Trophoblast cell (in vitro differentiated cells and primary cell): ENCODE data around the gene BLVRB.
A peak's percentile ranks its signal among the peaks of the same experiment; 100 is the strongest.

Experiments
- DNase-seq, 2 donors: peaks; one replicate each; pipeline ENCODE4 v3.0.0-alpha.2; 2016
- H2AFZ ChIP-seq: 2 replicates; pipeline ENCODE4 v1.6.1; 2013; ENCODE audit warnings: low read length, moderate library complexity, mild to moderate bottlenecking; ENCODE audit not compliant: insufficient read depth, poor library complexity
- H2AK5ac ChIP-seq: 2 replicates; pipeline ENCODE4 v1.6.1; 2013; ENCODE audit warnings: mild to moderate bottlenecking, low read length
- H2BK120ac ChIP-seq: 2 replicates; pipeline ENCODE4 v1.6.1; 2013; ENCODE audit warnings: low read length, mild to moderate bottlenecking, moderate library complexity; ENCODE audit not compliant: insufficient read depth, poor library complexity
- H2BK12ac ChIP-seq: 2 replicates; pipeline ENCODE4 v1.6.1; 2013; ENCODE audit warnings: mild to moderate bottlenecking, low read length, moderate library complexity
- H2BK5ac ChIP-seq: 2 replicates; pipeline ENCODE4 v1.6.1; 2013; ENCODE audit warnings: low read length, low read depth, moderate library complexity, mild to moderate bottlenecking; ENCODE audit not compliant: poor library complexity
- H3K14ac ChIP-seq: 2 replicates; pipeline ENCODE4 v1.6.1; 2013; ENCODE audit warnings: mild to moderate bottlenecking, low read length
- H3K18ac ChIP-seq: 2 replicates; pipeline ENCODE4 v1.6.1; 2013; ENCODE audit warnings: mild to moderate bottlenecking, low read length
- H3K23ac ChIP-seq: 2 replicates; pipeline ENCODE4 v1.6.1; 2013; ENCODE audit warnings: low read length
- H3K27ac ChIP-seq: 2 replicates; pipeline ENCODE4 v1.5.1; 2013; ENCODE audit warnings: low read depth, mild to moderate bottlenecking, inconsistent platforms, low read length, moderate library complexity
- H3K27me3 ChIP-seq: 2 replicates; pipeline ENCODE4 v1.6.1; 2013; ENCODE audit warnings: inconsistent platforms, mild to moderate bottlenecking, low read length, moderate library complexity; ENCODE audit not compliant: insufficient read depth
- H3K36me3 ChIP-seq, 2 experiments: 1 replicate in 1 of 2; 2 replicates in 1 of 2; pipeline ENCODE4 v1.6.1; 2013; ENCODE audit warnings: low read length in 2 of 2, mild to moderate bottlenecking in 2 of 2, moderate library complexity in 1 of 2; ENCODE audit not compliant: insufficient read depth in 2 of 2, control insufficient read depth in 1 of 2
- H3K4ac ChIP-seq: 2 replicates; pipeline ENCODE4 v1.6.1; 2013; ENCODE audit warnings: low read depth, mild to moderate bottlenecking, low read length, moderate library complexity
- H3K4me1 ChIP-seq, 2 experiments: 1 replicate in 1 of 2; 2 replicates in 1 of 2; pipeline ENCODE4 v1.6.1; 2013; ENCODE audit warnings: low read length in 2 of 2, mild to moderate bottlenecking in 2 of 2, moderate library complexity in 1 of 2; ENCODE audit not compliant: insufficient read depth in 2 of 2, control insufficient read depth in 1 of 2
- H3K4me2 ChIP-seq: 2 replicates; pipeline ENCODE4 v1.6.1; 2013; ENCODE audit warnings: inconsistent platforms, mild to moderate bottlenecking, low read length, moderate library complexity
- H3K4me3 ChIP-seq: 2 replicates; pipeline ENCODE4 v1.5.1; 2013; ENCODE audit warnings: mild to moderate bottlenecking, low read depth, low read length, inconsistent platforms
- H3K79me1 ChIP-seq: one replicate; pipeline ENCODE4 v1.6.1; 2013; ENCODE audit warnings: low read length
- H3K79me2 ChIP-seq: 2 replicates; pipeline ENCODE4 v1.6.1; 2013; ENCODE audit warnings: low read length, mild to moderate bottlenecking; ENCODE audit not compliant: control insufficient read depth, insufficient read depth, poor library complexity
- H3K9ac ChIP-seq: 2 replicates; pipeline ENCODE4 v1.6.1; 2013; ENCODE audit warnings: mild to moderate bottlenecking, low read length
- H3K9me3 ChIP-seq: 2 replicates; pipeline ENCODE4 v1.6.1; 2013; ENCODE audit warnings: low read depth, mild to moderate bottlenecking, control low read depth, inconsistent platforms, low read length; ENCODE audit not compliant: insufficient read depth
- H4K12ac ChIP-seq: 2 replicates; pipeline ENCODE4 v1.6.1; 2013; ENCODE audit warnings: low read depth, mild to moderate bottlenecking, low read length, moderate library complexity
- H4K8ac ChIP-seq: 2 replicates; pipeline ENCODE4 v1.6.1; 2013; ENCODE audit warnings: low read depth, mild to moderate bottlenecking, low read length, moderate library complexity
- H4K91ac ChIP-seq: one replicate; pipeline ENCODE4 v1.6.1; 2013; ENCODE audit warnings: low read depth, mild to moderate bottlenecking, low read length, moderate library complexity
- WGBS: extraction: QIAGEN DNeasy Blood & Tissue Kit; methylation state at CpG from one replicate; pipeline ENCODE4 v1.1.7; 2013; ENCODE audit warnings: missing lambda C conversion rate; ENCODE audit not compliant: insufficient read length, insufficient coverage; ENCODE audit errors: extremely low coverage; 5-methylcytosine and 5-hydroxymethylcytosine counted together

BLVRB gene

DNA sequence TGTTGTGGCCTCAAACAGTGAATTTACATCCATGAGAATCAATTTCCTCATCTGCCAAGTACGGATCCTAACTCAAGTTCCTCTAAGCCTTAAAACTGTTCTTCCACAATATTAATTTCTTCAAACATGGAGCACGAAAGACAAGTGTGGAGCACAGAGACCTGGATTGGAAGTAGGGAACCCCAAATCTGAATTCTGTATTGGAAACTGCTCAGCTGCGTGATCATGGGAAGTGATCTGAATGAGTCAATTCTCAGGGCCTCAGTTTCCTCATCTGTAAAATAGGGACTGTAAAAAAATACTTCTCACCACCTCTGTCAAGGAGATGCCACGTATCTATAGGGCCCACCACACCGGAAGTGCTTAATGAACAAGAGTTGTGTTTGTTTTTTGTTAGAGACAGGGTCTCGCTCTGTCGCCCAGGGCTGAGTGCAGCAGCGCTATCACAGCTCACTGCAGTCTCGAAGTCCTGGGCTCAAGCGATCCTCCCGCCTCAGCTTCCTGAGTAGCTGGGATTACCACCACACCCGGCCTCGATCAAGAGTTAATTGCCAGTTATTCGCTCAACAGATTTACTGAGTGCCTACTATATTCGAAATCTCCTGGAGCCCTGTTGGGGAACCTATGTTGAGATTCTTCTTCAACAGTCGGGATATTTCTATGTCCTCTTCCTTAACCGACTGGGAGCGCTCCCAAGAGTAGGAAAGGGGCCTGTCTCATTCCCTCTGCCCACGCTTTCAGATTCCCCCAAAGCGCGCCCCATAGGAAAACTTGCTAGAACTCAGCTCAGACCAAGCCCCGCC is 23.0 kb downstream of the BLVRB start:
- Histone ChIP-seq H2BK120ac (no peak overlapping the region), H3K18ac (peak overlapping the region; percentile 54), H3K4ac (peak overlapping the region; percentile 85), H3K79me2 (peaks cover 16% of the 10 kb centered on the region), H2BK12ac (no peak overlapping the region), H3K14ac (no peak overlapping the region), H4K12ac (no peak overlapping the region), H3K4me2 (peak overlapping the region; percentile 93), H3K9me3 (no peaks in the 10 kb centered on the region), H3K27me3 (no peaks in the 10 kb centered on the region), H2AFZ (no peak overlapping the region), H3K4me3 (peak overlapping the region; percentile 32), H3K36me3 (peaks cover 19 to 24% of the 10 kb centered on the region in 2 experiments), H4K91ac (no peak overlapping the region), H3K27ac (peak overlapping the region; percentile 12), H2AK5ac (no peak overlapping the region), H4K8ac (no peak overlapping the region), H3K23ac (no peak overlapping the region), H3K79me1 (peaks cover 17% of the 10 kb centered on the region), H3K4me1 (peaks cover 12 to 17% of the 10 kb centered on the region in 2 experiments), H2BK5ac (no peak overlapping the region), H3K9ac (peak overlapping the region; percentile 42)
- no peak for DNase-seq
- WGBS = no CpG with 5 or more reads among the region's 22 CpGs

DNA sequence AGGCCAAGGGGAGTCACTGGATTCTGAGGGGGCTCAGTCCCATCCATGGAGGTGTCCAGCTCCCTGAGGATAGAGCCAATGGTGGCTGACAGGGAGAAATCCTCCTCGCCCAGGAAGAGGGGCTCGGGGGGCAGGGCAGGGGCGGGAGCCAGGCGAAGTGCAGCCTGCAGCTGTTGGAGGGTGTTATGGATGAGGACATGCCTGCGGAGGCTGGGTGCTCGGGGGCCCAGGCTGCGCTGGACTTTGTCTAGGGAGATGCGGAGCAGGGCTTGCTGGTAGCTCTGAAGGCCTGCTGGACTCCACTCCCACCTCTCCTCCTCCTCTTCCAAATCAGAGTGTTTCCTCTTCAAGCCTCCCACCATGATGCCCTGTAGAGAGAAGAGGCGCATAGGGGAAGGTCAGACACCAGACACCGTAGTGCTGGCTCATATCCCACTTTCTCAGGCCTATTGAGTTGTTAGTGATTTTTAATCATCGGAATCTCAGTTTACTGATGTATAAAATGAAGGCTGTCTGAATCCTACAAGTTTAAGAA is 23.8 kb downstream of the BLVRB start:
- H3K4me3 ChIP-seq = no peak overlapping the region
- no peaks in the 10 kb centered on the region for H3K9me3 ChIP-seq
- no peak overlapping the region for H2AFZ ChIP-seq
- H4K12ac ChIP-seq = no peak overlapping the region
- H3K14ac ChIP-seq = no peak overlapping the region
- H3K9ac ChIP-seq = no peak overlapping the region
- no peak overlapping the region for H4K8ac ChIP-seq
- no peak overlapping the region for H3K23ac ChIP-seq
- DNase-seq = no peak
- H3K4ac ChIP-seq = peak overlapping the region; percentile 53
- peaks cover 19 to 24% of the 10 kb centered on the region in 2 experiments for H3K36me3 ChIP-seq
- peak overlapping the region; percentile 4 for H3K4me2 ChIP-seq
- peaks cover 12 to 17% of the 10 kb centered on the region in 2 experiments for H3K4me1 ChIP-seq
- no peak overlapping the region for H3K18ac ChIP-seq
- H4K91ac ChIP-seq = no peak overlapping the region
- H3K79me2 ChIP-seq = peaks cover 16% of the 10 kb centered on the region
- no peak overlapping the region for H3K27ac ChIP-seq
- no CpG with 5 or more reads among the region's 11 CpGs for WGBS
- H2BK120ac ChIP-seq = no peak overlapping the region
- H2BK12ac ChIP-seq = no peak overlapping the region
- H2BK5ac ChIP-seq = no peak overlapping the region
- H3K27me3 ChIP-seq = no peaks in the 10 kb centered on the region
- peaks cover 17% of the 10 kb centered on the region for H3K79me1 ChIP-seq
- H2AK5ac ChIP-seq = no peak overlapping the region

DNA sequence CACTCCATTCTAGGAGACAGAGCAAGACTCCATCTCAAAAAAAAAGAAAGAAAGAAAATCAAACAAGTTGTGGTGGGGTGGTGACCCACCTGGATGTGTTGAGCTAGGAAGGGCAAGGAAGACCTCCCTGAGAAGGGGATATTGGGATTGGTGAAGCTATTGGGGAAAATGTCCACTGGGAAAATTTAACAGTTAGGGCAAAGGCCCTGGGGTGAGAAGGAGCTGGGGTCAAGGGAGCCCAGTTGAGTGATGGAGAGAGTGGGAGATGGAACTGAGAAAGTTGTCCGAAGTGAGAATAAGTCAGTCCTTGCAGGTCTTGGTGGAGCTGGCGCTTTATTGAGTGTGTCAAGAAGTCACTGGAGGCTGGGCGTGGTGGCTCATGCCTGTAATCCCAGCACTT is 27.3 kb downstream of the BLVRB start:
- Histone ChIP-seq H3K79me2 (peaks cover 4% of the 10 kb centered on the region), H3K4me2 (no peak overlapping the region), H3K4me3 (no peak overlapping the region), H3K36me3 (peaks cover 19 to 24% of the 10 kb centered on the region in 2 experiments), H2BK5ac (no peak overlapping the region), H3K4me1 (peaks cover 6 to 8% of the 10 kb centered on the region in 2 experiments), H2AK5ac (no peak overlapping the region), H2BK12ac (no peak overlapping the region), H3K18ac (no peak overlapping the region), H2AFZ (no peak overlapping the region), H3K9ac (no peak overlapping the region), H3K27ac (no peak overlapping the region), H3K23ac (no peak overlapping the region), H3K9me3 (no peaks in the 10 kb centered on the region), H2BK120ac (no peak overlapping the region), H4K91ac (no peak overlapping the region), H4K12ac (no peak overlapping the region), H3K4ac (no peak overlapping the region), H3K14ac (no peak overlapping the region), H3K79me1 (peaks cover 7% of the 10 kb centered on the region), H3K27me3 (no peaks in the 10 kb centered on the region), H4K8ac (no peak overlapping the region)
- no CpG with 5 or more reads among the region's 3 CpGs for WGBS
- no peak for DNase-seq

DNA sequence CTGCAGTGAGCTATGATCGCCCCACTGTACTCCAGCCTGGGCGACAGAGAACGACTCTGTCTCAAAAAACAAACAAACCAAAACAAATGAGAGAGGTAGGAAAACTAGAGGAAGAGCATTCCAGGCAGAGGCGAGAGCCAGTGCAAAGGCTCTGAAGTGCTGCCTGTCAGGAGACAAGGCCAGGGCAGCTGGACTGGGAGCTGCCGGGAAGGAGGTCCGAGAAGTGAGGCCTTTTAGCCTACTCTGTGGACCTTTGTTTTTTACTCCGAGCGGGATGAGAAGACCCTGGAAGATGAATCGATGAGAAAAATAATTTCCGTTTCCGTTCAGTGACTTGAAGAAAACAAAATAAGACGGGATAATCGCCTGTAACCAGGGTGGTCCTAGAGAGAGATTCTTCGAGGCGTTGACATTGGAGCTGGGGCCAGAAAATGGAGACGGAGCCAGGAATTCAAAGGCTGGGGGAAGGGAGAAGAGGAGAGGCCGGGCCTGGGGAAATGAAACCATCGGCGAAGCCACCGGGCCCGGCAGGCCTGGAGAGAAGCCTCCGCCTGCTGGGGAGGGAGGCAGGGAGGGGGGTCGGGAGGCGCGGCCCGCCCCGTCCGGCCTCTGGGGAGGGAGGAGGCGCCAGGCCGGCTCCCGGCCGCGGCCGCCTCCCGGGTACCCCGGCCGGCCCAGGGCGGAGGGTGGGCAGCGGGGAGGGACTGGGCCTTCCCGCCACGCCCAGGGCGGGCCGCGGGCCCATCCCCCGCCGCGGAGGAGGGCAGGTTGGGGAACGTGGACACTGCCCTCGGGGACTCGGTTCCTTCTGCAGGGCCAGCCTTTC is 31.9 kb downstream of the BLVRB start:
- peak overlapping the region; percentile 72 for H3K14ac ChIP-seq
- H3K79me2 ChIP-seq = no peaks in the 10 kb centered on the region
- H3K36me3 ChIP-seq = no peaks in the 10 kb centered on the region
- H2AFZ ChIP-seq = peak overlapping the region; percentile 32
- H3K27ac ChIP-seq = peak overlapping the region; percentile 81
- H4K12ac ChIP-seq = peak overlapping the region; percentile 23
- H3K4ac ChIP-seq = peak overlapping the region; percentile 6
- no CpG with 5 or more reads among the region's 50 CpGs for WGBS
- H3K4me3 ChIP-seq = no peak overlapping the region
- H3K4me2 ChIP-seq = peak overlapping the region; percentile 75
- peak overlapping the region; percentile 21 for H2BK12ac ChIP-seq
- H4K91ac ChIP-seq = peak overlapping the region; percentile 74
- H2BK120ac ChIP-seq = peak overlapping the region; percentile 79
- H3K9me3 ChIP-seq = no peaks in the 10 kb centered on the region
- H3K27me3 ChIP-seq = no peaks in the 10 kb centered on the region
- peaks cover 15% of the 10 kb centered on the region for H3K79me1 ChIP-seq
- H2AK5ac ChIP-seq = no peak overlapping the region
- H3K9ac ChIP-seq = peak overlapping the region; percentile 13
- H2BK5ac ChIP-seq = peak overlapping the region; percentile 77
- peaks cover 4 to 7% of the 10 kb centered on the region in 2 experiments for H3K4me1 ChIP-seq
- peak; percentile 87 to 89 for DNase-seq
- peak overlapping the region; percentile 59 for H4K8ac ChIP-seq
- H3K18ac ChIP-seq = peak overlapping the region; percentile 6
- H3K23ac ChIP-seq = no peak overlapping the region
